HG03108 (cell line): ENCODE results near the gene MERTK.

Source experiments
- ATAC-seq: cut with Tn5 transposase; IDR thresholded peaks from one replicate; pipeline ENCODE4 v1.9.1; 2021; ENCODE audit warnings: moderate library complexity; ENCODE audit not compliant: unreplicated experiment

Gene MERTK

GRCh38 chr2:112005406-112006075, 107.1 kb downstream of the MERTK start:
- no peak for ATAC-seq

- ATAC-seq: no peak
These were observed 107.6 kb downstream of the MERTK start for GRCh38 chr2:112006076-112006410.

- no peak for ATAC-seq
These were observed 109.1 kb downstream of the MERTK start for GRCh38 chr2:112007493-112007892.

GRCh38 chr2:112008910-112009485, 110.6 kb downstream of the MERTK start:
- ATAC-seq: no peak

- ATAC-seq: no peak
These were observed 112.3 kb downstream of the MERTK start for GRCh38 chr2:112010751-112011150.

- ATAC-seq: no peak
These were observed 114.1 kb downstream of the MERTK start for GRCh38 chr2:112012556-112012955.

GRCh38 chr2:112018846-112019245, 120.4 kb downstream of the MERTK start:
- no peak for ATAC-seq

- ATAC-seq: no peak
These were observed 121.2 kb downstream of the MERTK start for GRCh38 chr2:112019569-112019982.

GRCh38 chr2:112020561-112020960, 122.2 kb downstream of the MERTK start:
- no peak for ATAC-seq

GRCh38 chr2:112021290-112021689, 122.9 kb downstream of the MERTK start:
- no peak for ATAC-seq

GRCh38 chr2:112021781-112022231, 123.4 kb downstream of the MERTK start:
- ATAC-seq: no peak

- no peak for ATAC-seq
These were observed 125.3 kb downstream of the MERTK start for GRCh38 chr2:112023707-112024106.

GRCh38 chr2:112024231-112024630, 125.8 kb downstream of the MERTK start:
- ATAC-seq: no peak

GRCh38 chr2:112024896-112025491, 126.6 kb downstream of the MERTK start:
- no peak for ATAC-seq

GRCh38 chr2:112026509-112026908, 128.1 kb downstream of the MERTK start:
- no peak for ATAC-seq

GRCh38 chr2:112027767-112028166, 129.4 kb downstream of the MERTK start:
- ATAC-seq: no peak

GRCh38 chr2:112029164-112029563, 130.8 kb downstream of the MERTK start:
- ATAC-seq: no peak

GRCh38 chr2:112031473-112032223, 133.2 kb downstream of the MERTK start:
- no peak for ATAC-seq

- ATAC-seq: no peak
These were observed 133.8 kb downstream of the MERTK start for GRCh38 chr2:112032224-112032586.

GRCh38 chr2:112032689-112033465, 134.5 kb downstream of the MERTK start:
- ATAC-seq: no peak

- no peak for ATAC-seq
These were observed 135.2 kb downstream of the MERTK start for GRCh38 chr2:112033600-112033999.
